Mucosa of descending colon (tissue), 3 donors: ENCODE results near the gene KIF3C. TPM values are rescaled to one million over a fixed set of nuclear protein-coding genes. Genes with fewer than 3 reads are reported as not detected.
A peak's percentile ranks its signal among the peaks of the same experiment; 100 is the strongest.

ENCODE experiments used
- ATAC-seq: fragments of 200-7000 bp; cut with Tn5 transposase; one replicate; pipeline ENCODE4 v1.9.1; 2020; ENCODE audit warnings: mild to moderate bottlenecking, moderate library complexity
- DNase-seq, 3 donors: peaks; one replicate each; pipeline ENCODE4 v3.0.0-alpha.2; 2020
- H3K36me3 ChIP-seq: fragments of 200-600 bp; one replicate; pipeline ENCODE4 v1.8.0; 2021; ENCODE audit warnings: low read depth, mild to moderate bottlenecking
- H3K4me1 ChIP-seq: fragments of 200-600 bp; one replicate; pipeline ENCODE4 v1.8.0; 2021; ENCODE audit warnings: low read depth, mild to moderate bottlenecking
- H3K4me3 ChIP-seq: fragments of 200-600 bp; one replicate; pipeline ENCODE4 v1.8.0; 2021; ENCODE audit warnings: mild to moderate bottlenecking
- H3K9me3 ChIP-seq: fragments of 200-600 bp; one replicate; pipeline ENCODE4 v1.8.0; 2021; ENCODE audit warnings: mild to moderate bottlenecking
- intact Hi-C, 2 donors: fragments of 100-400 bp; cut with DNase I in 1 of 2; cut with micrococcal nuclease in 1 of 2; formaldehyde crosslinking; loops; one replicate each; pipeline versions ENCODE4 v1.11.0 to v1.11.1; 2022; cut with DNase I, micrococcal nuclease
- total RNA-seq, 3 donors: library from RNA; stranded (reverse); fragmentation: NEBNext Ultra II Directional in 2 of 3; extraction: Animal tissue kit (Norgen Biotek cat#: 25700) in 2 of 3; gene quantifications; one replicate each; pipeline versions ENCODE4 v1.2.1 to v1.2.4, GENCODE V29; 2021 to 2023
- TF ChIP-seq, protein P1 (sequence below): fragments of 200-600 bp; IDR thresholded peaks from one replicate; pipeline ENCODE4 v1.8.0; 2022; ENCODE audit warnings: antibody characterized with exemption, mild to moderate bottlenecking
- donor health status: DM: no; HTN: no; CAD: no; lungs with moderate emphysema.
- donor health status: DM: no; HTN: no; CAD: no.
- donor health status: DM: no; HTN: yes; CAD: no.

Gene KIF3C
- total RNA-seq, 3 donors from 2014 or later, result 1.7 to 14.9 (median 3.3) TPM

DNA sequence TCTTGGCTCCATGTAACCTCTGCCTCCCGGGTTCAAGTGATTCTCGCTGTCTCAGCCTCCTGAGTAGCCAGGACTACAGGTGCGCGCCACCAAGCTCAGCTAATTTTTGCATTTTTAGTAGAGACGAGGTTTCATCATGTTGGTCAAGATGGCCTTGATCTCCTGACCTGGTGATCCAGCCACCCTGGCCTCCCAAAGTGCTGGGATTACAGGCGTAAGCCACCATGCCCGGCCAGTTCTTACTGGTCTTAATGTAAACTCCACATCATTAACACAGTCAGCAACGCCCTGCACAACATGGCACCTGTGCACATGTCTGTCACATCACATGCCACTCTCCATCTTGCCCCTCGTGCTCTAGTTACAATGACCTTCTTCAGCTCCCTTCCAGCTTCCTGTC is 5.8 kb upstream of the KIF3C start:
- Histone ChIP-seq H3K9me3 (no peaks in the 10 kb centered on the region), H3K36me3 (no peaks in the 10 kb centered on the region), H3K4me1 (peaks cover 7% of the 10 kb centered on the region), H3K4me3 (no peak overlapping the region)
- TF ChIP-seq, protein P1, sequence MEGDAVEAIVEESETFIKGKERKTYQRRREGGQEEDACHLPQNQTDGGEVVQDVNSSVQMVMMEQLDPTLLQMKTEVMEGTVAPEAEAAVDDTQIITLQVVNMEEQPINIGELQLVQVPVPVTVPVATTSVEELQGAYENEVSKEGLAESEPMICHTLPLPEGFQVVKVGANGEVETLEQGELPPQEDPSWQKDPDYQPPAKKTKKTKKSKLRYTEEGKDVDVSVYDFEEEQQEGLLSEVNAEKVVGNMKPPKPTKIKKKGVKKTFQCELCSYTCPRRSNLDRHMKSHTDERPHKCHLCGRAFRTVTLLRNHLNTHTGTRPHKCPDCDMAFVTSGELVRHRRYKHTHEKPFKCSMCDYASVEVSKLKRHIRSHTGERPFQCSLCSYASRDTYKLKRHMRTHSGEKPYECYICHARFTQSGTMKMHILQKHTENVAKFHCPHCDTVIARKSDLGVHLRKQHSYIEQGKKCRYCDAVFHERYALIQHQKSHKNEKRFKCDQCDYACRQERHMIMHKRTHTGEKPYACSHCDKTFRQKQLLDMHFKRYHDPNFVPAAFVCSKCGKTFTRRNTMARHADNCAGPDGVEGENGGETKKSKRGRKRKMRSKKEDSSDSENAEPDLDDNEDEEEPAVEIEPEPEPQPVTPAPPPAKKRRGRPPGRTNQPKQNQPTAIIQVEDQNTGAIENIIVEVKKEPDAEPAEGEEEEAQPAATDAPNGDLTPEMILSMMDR, result no peak
- ATAC-seq, result no peak
- intact Hi-C loops, result no loop called here
- DNase-seq, result no peak

DNA sequence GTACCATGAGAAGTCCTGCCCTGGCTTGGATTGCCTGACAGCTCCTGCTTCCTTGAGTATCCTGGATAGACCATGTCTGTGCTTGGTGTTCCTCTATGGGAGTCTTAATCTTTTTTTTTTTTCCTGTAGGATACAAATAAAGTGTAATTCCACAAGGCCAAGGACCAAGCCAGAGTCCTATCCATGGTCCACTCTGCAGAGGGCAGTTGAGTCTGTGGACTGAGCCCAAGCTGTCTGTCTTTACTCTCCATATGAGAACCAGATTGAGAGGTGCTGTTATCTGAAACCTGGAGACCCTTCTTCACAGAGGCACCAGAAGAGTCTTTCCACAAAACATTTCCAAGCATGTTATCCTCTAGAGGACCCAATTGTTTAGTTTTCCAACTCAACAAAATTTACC is 1.4 kb upstream of the KIF3C start:
- TF ChIP-seq, protein P1, result no peak
- DNase-seq (no peak), ATAC-seq (no peak)
- H3K4me3 ChIP-seq, result no peak overlapping the region
- intact Hi-C loops, result no loop called here
- no peaks in the 10 kb centered on the region for H3K36me3 ChIP-seq
- H3K9me3 ChIP-seq, result no peaks in the 10 kb centered on the region
- H3K4me1 ChIP-seq, result peaks cover 6% of the 10 kb centered on the region

DNA sequence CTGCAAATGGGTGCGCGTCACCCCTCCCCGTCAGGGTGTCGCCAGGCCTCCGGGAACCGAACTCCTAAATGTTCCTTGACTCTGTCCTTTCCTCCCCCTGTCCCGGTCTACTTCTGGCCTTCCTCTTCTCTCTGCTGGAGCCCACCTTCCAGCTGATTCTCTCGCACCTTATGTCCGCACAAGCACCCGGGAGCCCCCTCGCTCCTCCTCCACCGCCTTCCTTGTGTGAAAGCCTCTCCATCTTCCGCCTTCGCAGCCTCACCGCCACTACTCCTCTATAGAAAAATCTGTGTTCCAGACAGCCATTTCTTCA is 627 bp upstream of the KIF3C start:
- H3K4me1 ChIP-seq, result peaks cover 6% of the 10 kb centered on the region
- intact Hi-C loops, result no loop called here
- no peak overlapping the region for H3K4me3 ChIP-seq
- no peaks in the 10 kb centered on the region for H3K36me3 ChIP-seq
- TF ChIP-seq, protein P1, result no peak
- ATAC-seq (no peak), DNase-seq (no peak)
- no peaks in the 10 kb centered on the region for H3K9me3 ChIP-seq

DNA sequence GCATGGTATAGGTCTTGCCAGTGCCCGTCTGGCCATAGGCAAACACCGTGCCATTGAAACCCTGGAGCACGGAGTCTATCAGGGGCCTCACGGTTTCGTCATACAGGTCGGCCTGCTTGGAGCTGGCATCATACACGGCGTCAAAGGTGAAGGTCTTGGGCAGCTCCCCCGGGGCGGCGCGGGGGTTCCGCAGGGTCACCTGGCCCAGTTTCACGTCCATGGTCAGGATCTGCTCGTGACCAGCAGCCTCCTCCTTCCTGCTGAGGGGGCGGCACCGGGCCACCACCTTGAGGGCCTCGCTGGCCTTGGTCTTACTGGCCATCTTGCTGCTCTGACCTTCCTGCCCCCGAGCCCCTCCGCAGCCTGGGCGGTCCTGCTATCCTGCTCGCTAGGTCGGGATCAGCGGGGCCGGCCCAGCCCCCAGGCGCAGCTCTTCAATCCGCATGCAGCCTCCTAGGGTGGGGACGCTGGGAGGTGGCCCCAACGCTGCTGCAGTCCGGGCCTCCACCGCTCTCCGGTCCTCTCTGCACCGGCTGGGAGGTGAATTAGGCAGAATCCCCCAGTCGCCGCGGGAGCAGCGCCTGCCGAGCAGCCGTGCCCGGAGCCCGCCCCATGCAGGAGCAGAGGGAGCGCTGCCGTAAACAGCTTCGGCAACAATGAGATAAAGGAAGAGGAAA is 563 bp downstream of the KIF3C start:
- intact Hi-C loops, result no loop called here
- peaks cover 6% of the 10 kb centered on the region for H3K4me1 ChIP-seq
- TF ChIP-seq, protein P1, result no peak
- H3K9me3 ChIP-seq, result no peaks in the 10 kb centered on the region
- peak in 1 of 3 donors; percentile 57 for DNase-seq
- peak overlapping the region; percentile 40 for H3K4me3 ChIP-seq
- ATAC-seq, result peak; percentile 54
- no peaks in the 10 kb centered on the region for H3K36me3 ChIP-seq

DNA sequence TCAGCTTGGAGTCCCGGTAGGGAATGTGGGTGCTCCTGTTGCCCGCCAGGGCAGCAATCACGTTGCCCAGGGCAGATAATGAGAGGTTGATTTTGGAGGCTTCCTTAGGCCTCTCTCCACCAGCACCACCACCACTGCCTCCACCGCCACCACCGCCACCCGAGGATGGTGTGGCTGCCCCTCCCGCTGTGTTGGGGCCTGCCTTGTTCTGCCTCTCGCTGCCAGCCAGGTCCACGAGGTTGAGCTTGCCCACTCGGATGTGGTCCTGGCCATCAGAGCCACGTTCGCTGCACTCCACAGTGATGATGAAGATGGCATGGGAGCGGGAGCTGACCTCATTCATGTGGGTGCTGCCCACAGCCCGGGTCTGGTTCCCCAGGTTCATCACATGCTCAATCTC is 1.3 kb downstream of the KIF3C start:
- intact Hi-C loops, result no loop called here
- DNase-seq (no peak), ATAC-seq (no peak)
- H3K4me1 ChIP-seq, result peaks cover 6% of the 10 kb centered on the region
- H3K9me3 ChIP-seq, result no peaks in the 10 kb centered on the region
- H3K4me3 ChIP-seq, result no peak overlapping the region
- TF ChIP-seq, protein P1, result no peak
- no peaks in the 10 kb centered on the region for H3K36me3 ChIP-seq
